Epithelial cell of esophagus (primary cell): ENCODE data around the gene FXR2.
"Not testable (repeated sequence)": the region's sequence is repeated elsewhere in the genome, so short reads cannot be mapped to it uniquely, and the experiment has no call there.

Source experiments
- DNase-seq: peaks from one replicate; pipeline ENCODE4 v3.0.0; 2010; ENCODE audit warnings: low read depth
- H3K4me3 ChIP-seq: 2 replicates; pipeline ENCODE4 v1.5.1; 2011; ENCODE audit warnings: mild to moderate bottlenecking, low read length, control low read depth
- TF ChIP-seq, protein P1 (sequence below): IDR thresholded peaks from 2 replicates; pipeline ENCODE4 v1.5.1; 2011; ENCODE audit warnings: low read depth, mild to moderate bottlenecking, low read length, control low read depth, inconsistent platforms; ENCODE audit not compliant: insufficient read depth; ENCODE audit errors: missing control alignments

FXR2 gene

DNA sequence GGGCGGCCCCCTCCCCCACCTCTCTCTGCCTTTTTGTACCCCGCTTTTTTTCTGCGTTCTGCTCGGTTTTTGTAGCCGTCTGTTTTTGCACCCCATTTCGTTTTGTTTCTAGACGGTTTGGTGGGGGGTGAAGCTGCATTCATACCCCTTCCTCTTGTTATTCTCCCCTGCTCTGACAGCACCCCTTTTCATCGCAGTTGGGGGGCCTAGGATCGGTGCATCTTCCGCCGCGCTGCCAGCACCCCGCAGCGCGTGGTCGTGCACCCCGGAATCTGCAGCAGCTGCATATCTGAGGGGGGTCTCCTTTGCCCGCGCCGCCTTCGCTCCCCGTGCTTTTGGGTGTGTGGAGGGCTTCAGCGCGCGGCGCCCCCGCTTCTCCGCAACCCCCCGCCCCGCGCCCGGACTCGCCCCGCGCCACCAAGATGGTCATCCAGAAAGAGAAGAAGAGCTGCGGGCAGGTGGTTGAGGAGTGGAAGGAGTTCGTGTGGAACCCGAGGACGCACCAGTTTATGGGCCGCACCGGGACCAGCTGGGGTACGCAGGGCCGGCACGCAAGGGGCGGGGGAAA lies 36.5 kb upstream of the FXR2 start:
- DNase-seq: no peak
- TF ChIP-seq, protein P1, sequence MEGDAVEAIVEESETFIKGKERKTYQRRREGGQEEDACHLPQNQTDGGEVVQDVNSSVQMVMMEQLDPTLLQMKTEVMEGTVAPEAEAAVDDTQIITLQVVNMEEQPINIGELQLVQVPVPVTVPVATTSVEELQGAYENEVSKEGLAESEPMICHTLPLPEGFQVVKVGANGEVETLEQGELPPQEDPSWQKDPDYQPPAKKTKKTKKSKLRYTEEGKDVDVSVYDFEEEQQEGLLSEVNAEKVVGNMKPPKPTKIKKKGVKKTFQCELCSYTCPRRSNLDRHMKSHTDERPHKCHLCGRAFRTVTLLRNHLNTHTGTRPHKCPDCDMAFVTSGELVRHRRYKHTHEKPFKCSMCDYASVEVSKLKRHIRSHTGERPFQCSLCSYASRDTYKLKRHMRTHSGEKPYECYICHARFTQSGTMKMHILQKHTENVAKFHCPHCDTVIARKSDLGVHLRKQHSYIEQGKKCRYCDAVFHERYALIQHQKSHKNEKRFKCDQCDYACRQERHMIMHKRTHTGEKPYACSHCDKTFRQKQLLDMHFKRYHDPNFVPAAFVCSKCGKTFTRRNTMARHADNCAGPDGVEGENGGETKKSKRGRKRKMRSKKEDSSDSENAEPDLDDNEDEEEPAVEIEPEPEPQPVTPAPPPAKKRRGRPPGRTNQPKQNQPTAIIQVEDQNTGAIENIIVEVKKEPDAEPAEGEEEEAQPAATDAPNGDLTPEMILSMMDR: no peak
- peak overlapping the region; percentile 19 for H3K4me3 ChIP-seq

DNA sequence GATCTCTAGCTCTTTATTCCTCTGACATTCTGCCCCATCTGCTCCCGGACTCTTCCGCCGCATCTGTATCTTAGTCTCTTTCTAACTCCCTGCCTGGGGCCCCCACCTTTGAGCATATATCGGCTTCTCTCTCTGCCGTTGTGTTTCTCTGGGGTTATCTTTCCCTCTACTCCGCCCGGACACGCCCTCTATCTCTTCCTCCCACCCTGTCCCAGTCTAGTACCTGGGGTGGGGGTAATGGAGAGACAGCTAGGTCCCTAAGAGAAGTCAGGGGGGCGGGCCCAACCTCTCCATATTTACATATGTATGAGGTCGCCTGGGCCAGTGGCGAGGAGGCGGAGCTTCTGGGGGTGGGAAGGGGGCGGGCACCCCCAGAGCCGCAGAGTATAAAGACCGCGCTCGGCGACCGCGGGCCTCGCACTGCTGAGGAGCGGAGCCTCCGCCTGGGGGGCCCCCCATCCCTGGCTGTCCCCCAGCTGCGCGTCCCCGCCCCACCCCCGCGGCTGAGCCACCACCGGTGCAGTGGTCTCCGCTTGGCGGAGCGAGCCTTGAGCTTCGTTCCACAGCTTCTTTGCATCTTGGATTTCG lies 35.9 kb upstream of the FXR2 start, which contains the start of gene ATP1B2:
TSS of gene ATP1B2 (plus strand) at position 418 of the 588 bp plus-strand sequence. CDS start 593 bp downstream, outside the sequence.
- peak; percentile 56 for DNase-seq
- TF ChIP-seq, protein P1: no peak
- peak within 1 kb of the TSS; percentile 19 for H3K4me3 ChIP-seq

DNA sequence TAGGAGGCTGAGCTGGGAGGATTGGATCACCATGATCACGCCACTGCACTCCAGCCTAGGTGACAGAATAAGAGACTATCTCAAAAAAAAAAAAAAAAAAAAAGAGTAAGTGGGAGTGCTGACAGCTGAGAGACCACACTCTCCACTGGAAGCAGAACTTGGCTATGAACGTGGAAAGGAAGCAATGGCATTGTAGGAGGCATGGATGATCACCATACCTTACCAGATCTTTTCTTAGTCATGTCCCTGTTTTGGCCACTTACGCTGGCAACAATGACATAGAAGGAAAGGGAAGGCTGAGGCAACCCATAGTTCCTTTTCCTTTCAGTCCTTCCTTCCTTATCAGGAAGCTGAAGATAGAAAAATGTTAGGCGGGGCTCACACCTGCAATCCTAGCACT lies 32.3 kb upstream of the FXR2 start:
- no peak for DNase-seq
- H3K4me3 ChIP-seq: no peak overlapping the region
- TF ChIP-seq, protein P1: no peak

DNA sequence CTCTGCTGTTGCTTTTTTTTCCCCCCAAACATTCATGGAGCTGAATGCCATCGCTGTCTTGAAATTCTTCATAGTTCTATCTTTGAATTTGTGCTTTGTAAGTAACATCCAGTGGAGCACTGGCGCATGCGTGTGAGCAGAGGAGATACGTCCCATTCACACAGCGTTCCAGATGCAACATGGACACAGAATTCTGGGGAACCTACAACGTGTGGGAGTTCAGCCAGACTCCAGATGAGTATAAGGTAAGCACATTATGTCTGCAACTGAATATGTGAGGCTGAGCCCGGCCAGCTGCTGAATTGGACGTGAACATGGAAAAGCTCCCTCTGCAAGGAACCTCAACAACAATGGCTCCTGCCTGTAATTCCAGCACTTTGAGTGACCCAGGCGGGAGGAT lies 31.8 kb upstream of the FXR2 start:
- H3K4me3 ChIP-seq: no peak overlapping the region
- DNase-seq: no peak
- TF ChIP-seq, protein P1: no peak

DNA sequence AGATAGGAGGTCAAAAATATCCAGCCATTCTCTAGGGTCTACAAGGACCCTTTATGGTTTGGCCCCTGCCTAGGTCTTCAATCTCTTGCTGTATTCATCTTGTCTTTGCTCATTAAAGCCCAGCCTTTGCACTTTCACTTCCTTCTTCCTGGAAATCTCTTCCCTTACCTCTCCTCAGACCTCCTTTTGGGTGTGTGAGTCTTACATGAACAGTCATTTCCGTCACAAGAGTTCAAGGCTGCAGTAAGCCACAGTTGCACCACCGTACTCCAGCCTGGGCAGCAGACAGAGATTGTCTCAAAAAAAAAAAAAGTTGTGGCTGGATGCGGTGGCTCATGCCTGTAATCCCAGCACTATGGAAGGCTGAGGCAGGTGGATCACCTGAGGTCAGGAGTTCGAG lies 30.1 kb upstream of the FXR2 start:
- TF ChIP-seq, protein P1: no peak
- H3K4me3 ChIP-seq: no peak overlapping the region
- DNase-seq: no peak

DNA sequence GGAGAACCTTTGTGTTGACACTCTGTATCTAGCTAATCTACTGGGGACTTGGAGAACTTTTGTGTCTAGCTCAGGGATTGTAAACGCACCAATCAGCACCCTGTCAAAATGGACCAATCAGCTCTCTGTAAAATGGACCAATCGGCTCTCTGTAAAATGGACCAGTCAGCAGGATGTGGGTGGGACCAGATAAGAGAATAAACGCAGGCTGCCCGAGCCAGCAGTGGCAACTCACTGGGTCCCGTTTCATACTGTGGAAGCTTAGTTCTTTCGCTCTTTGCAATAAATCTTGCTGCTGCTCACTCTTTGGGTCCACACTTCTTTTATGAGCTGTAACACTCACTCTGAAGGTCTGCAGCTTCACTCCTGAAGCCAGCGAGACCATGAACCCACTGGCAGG lies 26.9 kb upstream of the FXR2 start:
- not testable (repeated sequence) for H3K4me3 ChIP-seq, DNase-seq

DNA sequence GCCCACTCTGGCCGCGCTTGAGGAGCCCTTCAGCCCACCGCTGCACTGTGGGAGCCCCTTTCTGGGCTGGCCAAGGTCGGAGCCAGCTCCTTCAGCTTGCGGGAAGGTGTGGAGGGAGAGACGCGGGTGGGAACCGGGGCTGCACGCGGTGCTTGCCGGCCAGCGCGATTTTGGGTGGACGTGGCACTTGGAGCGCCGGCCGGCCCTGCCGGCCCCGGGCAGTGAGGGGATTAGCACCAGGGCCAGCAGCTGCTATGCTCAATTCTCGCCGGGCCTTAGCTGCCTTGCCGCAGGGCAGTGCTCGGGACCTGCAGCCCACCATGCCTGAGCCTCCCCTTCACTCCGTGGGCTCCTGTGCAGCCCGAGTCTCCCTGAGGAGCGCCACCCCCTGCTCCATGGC lies 26.1 kb upstream of the FXR2 start:
- TF ChIP-seq, protein P1: no peak
- DNase-seq: no peak

More for the DNA sequence above, 26.1 kb upstream of the FXR2 start:
- H3K4me3 ChIP-seq: no peak overlapping the region
